ENCODE measurements around the gene ACTN3.

The ACTN3 gene

GRCh38 chr11:66559142-66559865 lies 12.6 kb downstream of the ACTN3 start:
- no peaks in the 10 kb centered on the region for H3K27me3 ChIP-seq (ENCODE audit: insufficient read depth, poor library complexity, severe bottlenecking)
- no peak overlapping the region for H3K27ac ChIP-seq (replicated peaks)
- no peak for DNase-seq (ENCODE audit: low read depth in 1 of 2, low spot score in 1 of 2)
- no peak overlapping the region for H3K4me3 ChIP-seq (replicated peaks; ENCODE audit: insufficient read depth, low read length)
- TF ChIP-seq CTCF (IDR thresholded peaks at IDR 0.05; ENCODE audit: insufficient read depth, low read length) (no peak), POLR2AphosphoS5 (IDR thresholded peaks at IDR 0.05; ENCODE audit: low read depth) (no peak), GABPA (IDR thresholded peaks at IDR 0.05; ENCODE audit: low read depth) (no peak), SPI1 (IDR thresholded peaks at IDR 0.05; ENCODE audit: borderline replicate concordance, low read depth) (no peak)
- TF ChIP-seq, protein P1, sequence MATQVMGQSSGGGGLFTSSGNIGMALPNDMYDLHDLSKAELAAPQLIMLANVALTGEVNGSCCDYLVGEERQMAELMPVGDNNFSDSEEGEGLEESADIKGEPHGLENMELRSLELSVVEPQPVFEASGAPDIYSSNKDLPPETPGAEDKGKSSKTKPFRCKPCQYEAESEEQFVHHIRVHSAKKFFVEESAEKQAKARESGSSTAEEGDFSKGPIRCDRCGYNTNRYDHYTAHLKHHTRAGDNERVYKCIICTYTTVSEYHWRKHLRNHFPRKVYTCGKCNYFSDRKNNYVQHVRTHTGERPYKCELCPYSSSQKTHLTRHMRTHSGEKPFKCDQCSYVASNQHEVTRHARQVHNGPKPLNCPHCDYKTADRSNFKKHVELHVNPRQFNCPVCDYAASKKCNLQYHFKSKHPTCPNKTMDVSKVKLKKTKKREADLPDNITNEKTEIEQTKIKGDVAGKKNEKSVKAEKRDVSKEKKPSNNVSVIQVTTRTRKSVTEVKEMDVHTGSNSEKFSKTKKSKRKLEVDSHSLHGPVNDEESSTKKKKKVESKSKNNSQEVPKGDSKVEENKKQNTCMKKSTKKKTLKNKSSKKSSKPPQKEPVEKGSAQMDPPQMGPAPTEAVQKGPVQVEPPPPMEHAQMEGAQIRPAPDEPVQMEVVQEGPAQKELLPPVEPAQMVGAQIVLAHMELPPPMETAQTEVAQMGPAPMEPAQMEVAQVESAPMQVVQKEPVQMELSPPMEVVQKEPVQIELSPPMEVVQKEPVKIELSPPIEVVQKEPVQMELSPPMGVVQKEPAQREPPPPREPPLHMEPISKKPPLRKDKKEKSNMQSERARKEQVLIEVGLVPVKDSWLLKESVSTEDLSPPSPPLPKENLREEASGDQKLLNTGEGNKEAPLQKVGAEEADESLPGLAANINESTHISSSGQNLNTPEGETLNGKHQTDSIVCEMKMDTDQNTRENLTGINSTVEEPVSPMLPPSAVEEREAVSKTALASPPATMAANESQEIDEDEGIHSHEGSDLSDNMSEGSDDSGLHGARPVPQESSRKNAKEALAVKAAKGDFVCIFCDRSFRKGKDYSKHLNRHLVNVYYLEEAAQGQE (IDR thresholded peaks at IDR 0.05; ENCODE audit: insufficient replicate concordance, low read depth): no peak

GRCh38 chr11:66559866-66560676 lies 13.4 kb downstream of the ACTN3 start:
- H3K4me3 ChIP-seq (replicated peaks; ENCODE audit: insufficient read depth, low read length): no peak overlapping the region
- no peak for DNase-seq (ENCODE audit: low read depth in 1 of 2, low spot score in 1 of 2)
- H3K27ac ChIP-seq (replicated peaks): no peak overlapping the region
- no peak for TF ChIP-seq CTCF (IDR thresholded peaks at IDR 0.05; ENCODE audit: insufficient read depth, low read length)
- TF ChIP-seq, protein P1 (IDR thresholded peaks at IDR 0.05; ENCODE audit: insufficient replicate concordance, low read depth): no peak
- no peak for TF ChIP-seq SPI1 (IDR thresholded peaks at IDR 0.05; ENCODE audit: borderline replicate concordance, low read depth)
- TF ChIP-seq POLR2AphosphoS5 (IDR thresholded peaks at IDR 0.05; ENCODE audit: low read depth): no peak
- TF ChIP-seq GABPA (IDR thresholded peaks at IDR 0.05; ENCODE audit: low read depth): no peak
- no peaks in the 10 kb centered on the region for H3K27me3 ChIP-seq (ENCODE audit: insufficient read depth, poor library complexity, severe bottlenecking)

DNA sequence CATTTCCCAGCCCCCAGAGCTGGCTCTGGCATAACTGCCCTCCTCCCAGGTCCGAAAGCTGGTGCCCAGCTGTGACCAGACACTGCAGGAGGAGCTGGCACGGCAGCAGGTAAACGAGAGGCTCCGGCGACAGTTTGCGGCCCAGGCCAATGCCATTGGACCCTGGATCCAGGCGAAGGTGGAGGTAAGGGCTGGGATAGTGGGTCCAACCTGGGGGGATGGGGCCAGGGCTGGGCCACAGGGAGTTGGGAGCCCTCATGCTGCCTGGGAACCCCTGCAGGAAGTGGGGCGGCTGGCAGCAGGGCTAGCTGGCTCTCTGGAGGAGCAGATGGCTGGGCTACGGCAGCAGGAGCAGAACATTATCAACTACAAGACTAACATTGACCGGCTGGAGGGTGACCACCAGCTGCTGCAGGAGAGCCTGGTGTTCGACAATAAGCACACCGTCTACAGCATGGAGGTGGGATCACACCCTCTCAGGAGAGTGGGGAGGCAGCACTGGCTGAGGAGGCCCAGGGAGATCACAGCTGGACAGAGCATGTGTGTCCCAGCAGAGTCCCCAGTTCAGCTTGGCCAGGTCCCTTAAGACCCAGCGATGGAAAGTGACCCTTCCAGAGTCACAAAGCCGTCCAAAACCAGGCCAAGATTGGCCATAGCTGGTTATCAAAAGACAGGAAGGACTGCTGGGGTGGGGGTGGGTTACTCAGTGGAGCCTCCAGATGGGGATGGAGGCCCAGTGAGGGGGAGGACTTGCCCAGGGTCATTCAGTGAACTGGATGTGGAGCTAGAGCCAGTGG lies 14.7 kb downstream of the ACTN3 start:
- no peak overlapping the region for H3K4me3 ChIP-seq (replicated peaks; ENCODE audit: insufficient read depth, low read length)
- TF ChIP-seq, protein P1 (IDR thresholded peaks at IDR 0.05; ENCODE audit: insufficient replicate concordance, low read depth): no peak
- no peak for TF ChIP-seq POLR2AphosphoS5 (IDR thresholded peaks at IDR 0.05; ENCODE audit: low read depth)
- H3K27me3 ChIP-seq (ENCODE audit: insufficient read depth, poor library complexity, severe bottlenecking): no peaks in the 10 kb centered on the region
- no peak for DNase-seq (ENCODE audit: low read depth in 1 of 2, low spot score in 1 of 2)
- no peak overlapping the region for H3K27ac ChIP-seq (replicated peaks)
